K562 (cell line): Measurements from ENCODE around the gene NUP153. TPM values are rescaled to one million over a fixed set of nuclear protein-coding genes. Genes with fewer than 3 reads are reported as not detected.

Source experiments
- ATAC-seq: fragments of 200-7000 bp; cut with Tn5 transposase; 3 replicates; pipeline ENCODE4 v1.9.1; 2020; ENCODE audit warnings: moderate library complexity
- BruUV-seq: library from RNA; stranded (reverse); fragments of 400-500 nt; replicated peaks from 2 replicates; lab custom pipeline; 2021; lab: Mats Ljungman, UMichigan
- CTCF ChIA-PET: fragments of 300-600 bp; formaldehyde crosslinking; extraction: SDS; loops from one replicate; lab custom pipeline; 2021; ENCODE audit warnings: low intra/inter-chr PET ratio; lab: Yijun Ruan, JAX
- POLR2A ChIA-PET: fragments of 300-600, 350-650 bp; sonication (Branson Sonifier 250); formaldehyde crosslinking; extraction: SDS; loops from one replicate; lab custom pipeline; 2021; ENCODE audit warnings: antibody characterized with exemption, inconsistent platforms; lab: Yijun Ruan, JAX
- DNase-seq, 4 experiments: peaks; one replicate each; pipeline versions ENCODE4 v3.0.0 to v3.0.0-alpha.2; 2011 to 2018; ENCODE audit warnings: low spot score in 3 of 4, mixed read lengths in 3 of 4; ENCODE audit errors: extremely low read depth in 1 of 4
- FAIRE-seq: peaks from 2 replicates; lab custom pipeline; 2011; peaks lifted over from hg19 to GRCh38; lab: Jason Lieb, UNC
- H2AFZ ChIP-seq: 2 replicates; pipeline ENCODE4 v1.6.0; 2011; ENCODE audit warnings: low read depth, low read length, control low read depth, inconsistent platforms
- H3K27ac ChIP-seq: fragments of 200-600 bp; 3 replicates; pipeline ENCODE4 v1.8.0; 2011; ENCODE audit warnings: low read depth, mild to moderate bottlenecking, control low read depth, inconsistent platforms, low read length, moderate library complexity, mixed read lengths; ENCODE audit errors: extremely low read depth
- H3K27me3 ChIP-seq, 2 experiments: fragments of 300-600 bp in 1 of 2; 2 replicates in 1 of 2; 3 replicates in 1 of 2; pipeline versions ENCODE4 v1.6.0 to v1.8.0; 2011; ENCODE audit warnings: inconsistent platforms in 2 of 2, low read length in 2 of 2, mild to moderate bottlenecking in 1 of 2, mixed read lengths in 1 of 2, moderate library complexity in 1 of 2; ENCODE audit not compliant: control insufficient read depth in 2 of 2, insufficient read depth in 2 of 2
- H3K36me3 ChIP-seq: fragments of 300-600 bp; 3 replicates; pipeline ENCODE4 v1.8.0; 2011; ENCODE audit warnings: mild to moderate bottlenecking, low read length, inconsistent platforms; ENCODE audit not compliant: control insufficient read depth, insufficient read depth
- H3K4me1 ChIP-seq, 2 experiments: fragments of 200-600 bp in 1 of 2; replicated peaks in 1 of 2; 2 replicates in 1 of 2; 3 replicates in 1 of 2; pipeline versions ENCODE4 v1.5.1 to v1.8.0; 2011; ENCODE audit warnings: inconsistent platforms in 2 of 2, low read length in 2 of 2, mild to moderate bottlenecking in 1 of 2, mixed read lengths in 1 of 2, moderate library complexity in 1 of 2; ENCODE audit not compliant: control insufficient read depth in 2 of 2, insufficient read depth in 2 of 2
- H3K4me2 ChIP-seq: 2 replicates; pipeline ENCODE4 v1.6.1; 2011; ENCODE audit warnings: low read length, control low read depth, inconsistent platforms, mixed read lengths; ENCODE audit not compliant: insufficient read depth
- H3K4me3 ChIP-seq: fragments of 200-600 bp; sonication (generic), shearing (Covaris generic); 2 replicates; pipeline ENCODE4 v1.5.1; 2016; ENCODE audit warnings: control low read depth, inconsistent platforms
- H3K79me2 ChIP-seq: fragments of 200-600 bp; 3 replicates; pipeline ENCODE4 v1.8.0; 2011; ENCODE audit warnings: low read length, inconsistent platforms; ENCODE audit not compliant: control insufficient read depth, insufficient read depth
- H3K9ac ChIP-seq, 2 experiments: 2 replicates each; pipeline versions ENCODE4 v1.6.0 to v1.6.1; 2011; ENCODE audit warnings: low read depth in 2 of 2, low read length in 2 of 2, control low read depth in 1 of 2, inconsistent platforms in 1 of 2, mild to moderate bottlenecking in 1 of 2, mixed read lengths in 1 of 2; ENCODE audit not compliant: insufficient read depth in 1 of 2
- H3K9me1 ChIP-seq: one replicate; pipeline ENCODE4 v1.6.0; 2011; ENCODE audit warnings: inconsistent platforms, mild to moderate bottlenecking, low read length, moderate library complexity; ENCODE audit not compliant: control insufficient read depth, insufficient read depth
- H3K9me3 ChIP-seq: replicated peaks from 2 replicates; pipeline ENCODE4 v1.5.1; 2011; ENCODE audit warnings: low read depth, low read length, inconsistent platforms; ENCODE audit not compliant: control insufficient read depth, insufficient read depth
- H4K20me1 ChIP-seq: replicated peaks from 2 replicates; pipeline ENCODE4 v1.6.1; 2011; ENCODE audit warnings: low read length, inconsistent platforms, mixed read lengths; ENCODE audit not compliant: control insufficient read depth, insufficient read depth
- CC2D1A ChIP-seq: fragments of 450-650 bp; IDR thresholded peaks from 2 replicates; pipeline ENCODE4 v1.6.1; 2017; ENCODE audit warnings: mild to moderate bottlenecking
- EP400 ChIP-seq: fragments of 450-650 bp; IDR thresholded peaks from 2 replicates; pipeline ENCODE4 v1.6.1; 2017; ENCODE audit warnings: antibody characterized with exemption, mild to moderate bottlenecking, moderate library complexity
- FOSL1 ChIP-seq: fragments of 200-800 bp; sonication (Bioruptor generic); conservative IDR thresholded peaks from 2 replicates; pipeline ENCODE4 v1.6.1; 2016; ENCODE audit warnings: missing genetic modification characterization, missing compliant biosample characterization
- L3MBTL2 ChIP-seq: fragments of 450-650 bp; IDR thresholded peaks from 2 replicates; pipeline ENCODE4 v1.6.1; 2016; ENCODE audit warnings: mild to moderate bottlenecking, moderate library complexity
- NFE2L1 ChIP-seq: fragments of 450-650 bp; IDR thresholded peaks from 2 replicates; pipeline ENCODE4 v1.6.1; 2016; ENCODE audit warnings: missing genetic modification characterization, low read depth, mild to moderate bottlenecking, missing compliant biosample characterization, moderate library complexity, borderline replicate concordance
- NR2C2 ChIP-seq, 2 experiments: fragments of 200-800 bp in 1 of 2; sonication (Bioruptor generic) in 1 of 2; sonication (generic) in 1 of 2; formaldehyde crosslinking in 1 of 2; IDR thresholded peaks; 2 replicates each; pipeline versions ENCODE4 v1.6.1 to v1.8.0; 2016 to 2022; ENCODE audit warnings: mild to moderate bottlenecking in 1 of 2, missing compliant biosample characterization in 1 of 2, missing genetic modification characterization in 1 of 2, missing genetic modification reagents in 1 of 2
- POLR2H ChIP-seq: IDR thresholded peaks from 2 replicates; pipeline ENCODE4 v1.6.1; 2016; ENCODE audit warnings: missing genetic modification characterization, low read depth, mild to moderate bottlenecking, control low read depth, missing compliant biosample characterization, moderate library complexity
- ZNF175 ChIP-seq: fragments of 200-800 bp; sonication (Bioruptor generic); IDR thresholded peaks from 2 replicates; pipeline ENCODE4 v1.6.1; 2016; ENCODE audit warnings: low read depth, mild to moderate bottlenecking, missing genetic modification characterization, missing compliant biosample characterization
- WGBS: fragments of 100-300 bp; shearing (Covaris generic); methylation state at CpG from one replicate; pipeline ENCODE4 v1.1.6; 2016; ENCODE audit warnings: low coverage, mixed read lengths; ENCODE audit not compliant: insufficient coverage; ENCODE audit errors: missing lambda C conversion rate; 5-methylcytosine and 5-hydroxymethylcytosine counted together
- in situ Hi-C: fragments of 300-500 bp; cut with MboI; formaldehyde crosslinking; loops from 4 replicates; pipeline ENCODE4 v1.15.0; 2018; ENCODE audit warnings: inconsistent platforms, mixed read lengths
- intact Hi-C: fragments of 100-400 bp; cut with micrococcal nuclease; formaldehyde crosslinking; loops from 2 replicates; pipeline ENCODE4 v1.14.2; 2022
- polyA plus RNA-seq, 8 experiments: library from polyadenylated mRNA; depleted of rRNA in 4 of 8; stranded (reverse) in 5 of 8; unstranded in 3 of 8; fragments of >200 nt; fragmentation: Nextera tagmentation in 2 of 8; fragmentation: Illumina TruSeq in 1 of 8; extraction: Ambion mirVana in 2 of 8; extraction: Trizol in 1 of 8; gene quantifications; 2 replicates each; pipeline versions ENCODE4 v1.2.1 to v1.2.3, GENCODE V29; 2011 to 2014; ENCODE audit warnings: inconsistent platforms in 1 of 8, missing spikeins in 1 of 8
- total RNA-seq, 7 experiments: library from RNA; depleted of rRNA in 6 of 7; stranded (reverse); fragments of >200 nt in 6 of 7; fragmentation: Illumina TruSeq in 2 of 7; extraction: Trizol in 2 of 7; gene quantifications; 2 replicates each; pipeline versions ENCODE4 v1.2.1 to v1.2.3, GENCODE V29; 2011 to 2021; ENCODE audit warnings: low replicate concordance in 1 of 7
- TF ChIP-seq, protein P1 (sequence below): fragments of 450-650 bp; IDR thresholded peaks from 2 replicates; pipeline ENCODE4 v1.6.1; 2014; ENCODE audit warnings: low read depth, mild to moderate bottlenecking, moderate library complexity, borderline replicate concordance

Gene NUP153
- total and polyA plus RNA-seq, 9 of the 15 experiments (the other 6 are each of a cell fraction or from before 2014, with no cell fraction given) = 21.9 to 110 (median 84.8) TPM

DNA sequence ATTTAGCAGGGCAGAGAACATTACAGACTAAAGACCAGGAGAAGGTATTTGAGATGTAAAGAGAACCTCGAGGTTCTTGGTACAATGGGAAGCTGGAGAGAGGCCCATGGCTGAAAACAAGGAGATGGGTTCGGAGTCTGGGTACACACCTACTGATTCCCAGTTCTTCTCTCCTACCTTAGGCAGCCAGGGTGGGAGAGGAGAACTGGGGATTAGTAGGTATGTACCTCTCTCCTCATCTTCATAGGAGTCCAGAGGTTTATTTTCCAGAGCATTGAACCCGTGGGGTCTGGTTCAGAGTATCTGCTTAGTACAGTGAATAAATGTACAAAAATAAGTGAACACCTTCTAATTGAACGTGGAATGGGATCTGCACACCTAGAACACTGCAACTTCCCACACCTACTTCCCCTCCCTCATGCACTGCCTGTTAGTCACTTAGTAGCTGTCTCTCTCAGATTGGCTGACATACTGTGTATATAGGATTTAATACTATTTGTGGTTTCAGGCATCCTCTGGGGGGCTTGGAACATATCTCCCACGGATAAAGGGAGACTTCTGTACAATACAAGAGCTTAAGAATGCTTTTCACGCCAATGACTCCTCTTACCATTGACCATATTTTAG is 23.5 kb upstream of the NUP153 start:
- WGBS = 26% methylated on average over 6 of the region's 6 CpGs
- no peak for FAIRE-seq

More for the DNA sequence above, 23.5 kb upstream of the NUP153 start:
- ChIA-PET POLR2A (interaction anchor here (0.8 to 2.6 kb wide), 8 partner anchors 10 to 89 kb away, joined by 3 to 15 read pairs (median 6); partner anchors contain the start of gene NUP153), CTCF (no interaction called here)
- no TSS peak for BruUV-seq
- H3K27me3 ChIP-seq = no peaks in the 10 kb centered on the region
- H3K9ac ChIP-seq = peak overlapping the region in 1 of 2 experiments; percentile 7; a peak in 1 of 4 replicates
- H3K4me2 ChIP-seq = no peak overlapping the region
- H3K36me3 ChIP-seq = no peaks in the 10 kb centered on the region
- H4K20me1 ChIP-seq = no peaks in the 10 kb centered on the region
- 0 out of 2 replicates have a peak, but pooled peaks have one; percentile 68 for TF ChIP-seq POLR2H
- TF ChIP-seq, protein P1, sequence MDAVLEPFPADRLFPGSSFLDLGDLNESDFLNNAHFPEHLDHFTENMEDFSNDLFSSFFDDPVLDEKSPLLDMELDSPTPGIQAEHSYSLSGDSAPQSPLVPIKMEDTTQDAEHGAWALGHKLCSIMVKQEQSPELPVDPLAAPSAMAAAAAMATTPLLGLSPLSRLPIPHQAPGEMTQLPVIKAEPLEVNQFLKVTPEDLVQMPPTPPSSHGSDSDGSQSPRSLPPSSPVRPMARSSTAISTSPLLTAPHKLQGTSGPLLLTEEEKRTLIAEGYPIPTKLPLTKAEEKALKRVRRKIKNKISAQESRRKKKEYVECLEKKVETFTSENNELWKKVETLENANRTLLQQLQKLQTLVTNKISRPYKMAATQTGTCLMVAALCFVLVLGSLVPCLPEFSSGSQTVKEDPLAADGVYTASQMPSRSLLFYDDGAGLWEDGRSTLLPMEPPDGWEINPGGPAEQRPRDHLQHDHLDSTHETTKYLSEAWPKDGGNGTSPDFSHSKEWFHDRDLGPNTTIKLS = peak; percentile 29; the same call in 1 of the 2 replicates
- TF ChIP-seq ZNF175 (CRISPR knock-in tag) = peak; percentile 65
- TF ChIP-seq L3MBTL2 = 0 out of 2 replicates have a peak, but pooled peaks have one; percentile 8
- peak; percentile 85 for TF ChIP-seq FOSL1 (tag)
- TF ChIP-seq NFE2L1 (tag) = no peak
- TF ChIP-seq CC2D1A = no peak
- no peak for TF ChIP-seq NR2C2 (CRISPR knock-in tag; IDR thresholded peaks at IDR 0.05)
- TF ChIP-seq NR2C2 (tag; IDR thresholded peaks at IDR 0.05) = peak; percentile 2; the same call in 1 of the 2 replicates
- 0 out of 2 replicates have a peak, but pooled peaks have one; percentile 0 for TF ChIP-seq EP400
- H3K4me1 ChIP-seq = peaks cover under 1 to 12% of the 10 kb centered on the region in 2 experiments
- in situ Hi-C loops = no loop called here
- intact Hi-C loops = no loop called here
- peak overlapping the region; percentile 69 for H3K27ac ChIP-seq
- no peak for DNase-seq
- H2AFZ ChIP-seq = peak overlapping the region; percentile 81
- no peaks in the 10 kb centered on the region for H3K79me2 ChIP-seq
- H3K9me3 ChIP-seq = no peaks in the 10 kb centered on the region
- no peak overlapping the region for H3K4me3 ChIP-seq
- peak; percentile 71 for ATAC-seq
- no peaks in the 10 kb centered on the region for H3K9me1 ChIP-seq
